ENCODE measurements around the gene CLN6. TPM values are rescaled to one million over a fixed set of nuclear protein-coding genes. Genes with fewer than 3 reads are reported as not detected.

CLN6 gene
- total RNA-seq, 1 experiment from 2014 or later: 71.9 TPM

DNA sequence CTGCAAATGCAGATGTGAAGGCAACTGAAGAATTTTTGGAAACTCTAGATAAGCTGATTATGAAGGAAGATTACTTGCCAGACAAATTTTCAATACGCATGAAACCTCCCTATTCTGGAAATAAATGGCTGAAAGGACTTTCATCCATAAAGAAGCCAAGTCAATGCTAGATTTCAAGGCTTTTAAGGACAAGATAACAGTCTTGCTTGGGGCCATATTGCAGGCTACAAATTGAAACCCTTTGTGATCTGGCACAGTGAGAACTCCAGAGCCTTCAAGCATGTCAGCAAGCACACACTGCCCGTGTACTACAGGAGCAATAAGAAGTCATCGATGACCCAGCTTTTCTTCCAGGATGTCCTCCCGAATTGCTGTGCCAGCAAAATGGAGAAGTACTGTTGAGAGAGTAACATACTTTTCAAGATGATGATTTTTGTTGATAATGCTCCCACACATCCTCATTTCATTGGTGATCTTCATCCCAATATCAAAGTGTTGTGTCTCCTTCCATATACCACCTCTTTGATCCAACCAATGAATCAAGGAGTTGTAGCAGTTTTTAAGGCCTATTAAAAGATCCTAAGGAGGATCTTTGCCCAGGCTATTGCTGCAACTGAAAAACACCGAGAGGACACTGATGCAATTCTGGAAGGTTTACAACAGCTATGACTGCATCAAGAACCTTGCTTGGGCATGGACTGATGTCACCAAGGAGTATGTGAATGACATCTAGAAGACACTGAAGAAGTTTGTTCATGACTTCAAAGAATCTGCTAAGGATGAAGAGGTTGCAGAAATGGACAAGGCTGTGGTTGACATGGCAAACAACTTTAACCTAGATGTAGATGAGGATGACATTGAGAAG, 44.7 kb downstream of the CLN6 start:
- Mint-ChIP-seq H3K4me3 (no peak overlapping the region), H3K4me1 (no peaks in the 10 kb centered on the region), H3K27ac (no peak overlapping the region), H3K9me3 (no peaks in the 10 kb centered on the region), H3K36me3 (ENCODE audit: insufficient read depth in 1 of 3, low read depth in 3 of 3) (peaks cover 14 to 56% (median 53%) of the 10 kb centered on the region in 3 experiments; a peak in 6 of 7 replicates), H3K27me3 (ENCODE audit: low read depth) (no peaks in the 10 kb centered on the region)
- Histone ChIP-seq H3K4me1 (ENCODE audit: insufficient read depth, low read length) (no peaks in the 10 kb centered on the region), H3K23me2 (ENCODE audit: insufficient read length, low read depth, low read length, poor library complexity, severe bottlenecking) (no peaks in the 10 kb centered on the region), H2AFZ (ENCODE audit: low read length) (no peak overlapping the region), H3K14ac (ENCODE audit: insufficient read depth, low read length) (no peak overlapping the region), H2BK5ac (ENCODE audit: insufficient read length, low read length) (no peak overlapping the region), H3K56ac (ENCODE audit: insufficient read length, low read depth, low read length) (no peak overlapping the region), H3K4ac (ENCODE audit: low read depth, low read length) (no peak overlapping the region), H3K4me2 (ENCODE audit: insufficient read depth, insufficient read length, low read length) (no peak overlapping the region), H4K8ac (replicated peaks; ENCODE audit: insufficient read length, low read depth, low read length) (no peak overlapping the region), H2BK15ac (ENCODE audit: low read depth, low read length) (no peak overlapping the region), H3K79me1 (ENCODE audit: insufficient read depth, low read depth, low read length, poor library complexity, severe bottlenecking) (no peaks in the 10 kb centered on the region), H2BK12ac (ENCODE audit: insufficient read length, low read depth, low read length) (no peak overlapping the region), H2BK20ac (ENCODE audit: low read depth, low read length, poor library complexity, severe bottlenecking) (no peak overlapping the region), H2AK5ac (ENCODE audit: insufficient read length, low read length) (no peak overlapping the region), H3K9me3 (ENCODE audit: control insufficient read depth, low read depth, low read length) (no peaks in the 10 kb centered on the region), H3K27me3 (ENCODE audit: insufficient read depth, low read length) (no peaks in the 10 kb centered on the region), H2BK120ac (ENCODE audit: low read depth, low read length, poor library complexity, severe bottlenecking) (no peak overlapping the region), H4K91ac (ENCODE audit: insufficient read length, low read depth, low read length) (no peak overlapping the region), H3K27ac (ENCODE audit: insufficient read length, low read depth, low read length) (no peak overlapping the region), H4K5ac (ENCODE audit: insufficient read length, low read depth, low read length) (no peak overlapping the region), H3T11ph (ENCODE audit: low read length) (no peak overlapping the region), H3K79me2 (ENCODE audit: insufficient read depth, low read length) (no peaks in the 10 kb centered on the region), H3K23ac (ENCODE audit: insufficient read length, low read depth, low read length) (no peak overlapping the region), H4K20me1 (ENCODE audit: control insufficient read depth, insufficient read depth, insufficient read length) (no peaks in the 10 kb centered on the region), H3K18ac (ENCODE audit: insufficient read length, low read depth, low read length) (no peak overlapping the region), H3K9ac (ENCODE audit: extremely low read depth, insufficient read length, low read length) (no peak overlapping the region)
- WGBS (ENCODE audit: extremely low coverage, insufficient read length, low lambda C conversion rate): no CpG with 5 or more reads among the region's 5 CpGs
- no peak for DNase-seq
- TF ChIP-seq CTCF (conservative IDR thresholded peaks at IDR 0.05): no peak

All from H9 (cell line).